GM12873 (cell line): Measurements from ENCODE around the gene KRTAP3-3.

ENCODE experiments used
- CTCF ChIP-seq: IDR thresholded peaks from 2 replicates; pipeline ENCODE4 v1.5.1; 2012; ENCODE audit warnings: low read depth, mild to moderate bottlenecking, moderate library complexity, low read length, control low read depth; ENCODE audit not compliant: insufficient read depth; ENCODE audit errors: missing control alignments

Gene KRTAP3-3

GRCh38 chr17:40950176-40950575 lies 43.8 kb downstream of the KRTAP3-3 start:
- TF ChIP-seq CTCF, result no peak

GRCh38 chr17:40949418-40949817 lies 44.5 kb downstream of the KRTAP3-3 start:
- no peak for TF ChIP-seq CTCF

GRCh38 chr17:40947929-40948328 lies 46.0 kb downstream of the KRTAP3-3 start:
- no peak for TF ChIP-seq CTCF

GRCh38 chr17:40945414-40945813 lies 48.5 kb downstream of the KRTAP3-3 start:
- no peak for TF ChIP-seq CTCF

- TF ChIP-seq CTCF, result no peak
These were observed 49.4 kb downstream of the KRTAP3-3 start for GRCh38 chr17:40944531-40944930.
